Gastroesophageal sphincter (tissue), 3 donors: ENCODE results near the gene SLC46A1.

Experiments
- EP300 ChIP-seq: sonication (generic); formaldehyde crosslinking; IDR thresholded peaks from one replicate; pipeline ENCODE4 v1.6.1; 2017; ENCODE audit warnings: antibody characterized with exemption, mild to moderate bottlenecking
- POLR2A ChIP-seq, 2 donors: fragments of 450-650 bp; IDR thresholded peaks; one replicate each; pipeline ENCODE4 v1.6.1; 2017; ENCODE audit warnings: antibody characterized with exemption in 2 of 2, mild to moderate bottlenecking in 2 of 2, moderate library complexity in 1 of 2
- POLR2AphosphoS5 ChIP-seq: sonication (generic); formaldehyde crosslinking; IDR thresholded peaks from one replicate; pipeline ENCODE4 v1.6.1; 2017; ENCODE audit warnings: antibody characterized with exemption
- TF ChIP-seq, protein P1 (sequence below), 4 experiments: fragments of 200-600 bp in 2 of 4; fragments of 450-650 bp in 2 of 4; sonication (generic) in 1 of 4; IDR thresholded peaks; one replicate each; pipeline ENCODE4 v1.5.1; 2017 to 2019; ENCODE audit warnings: antibody characterized with exemption in 4 of 4, mild to moderate bottlenecking in 2 of 4, moderate library complexity in 2 of 4

DNA sequence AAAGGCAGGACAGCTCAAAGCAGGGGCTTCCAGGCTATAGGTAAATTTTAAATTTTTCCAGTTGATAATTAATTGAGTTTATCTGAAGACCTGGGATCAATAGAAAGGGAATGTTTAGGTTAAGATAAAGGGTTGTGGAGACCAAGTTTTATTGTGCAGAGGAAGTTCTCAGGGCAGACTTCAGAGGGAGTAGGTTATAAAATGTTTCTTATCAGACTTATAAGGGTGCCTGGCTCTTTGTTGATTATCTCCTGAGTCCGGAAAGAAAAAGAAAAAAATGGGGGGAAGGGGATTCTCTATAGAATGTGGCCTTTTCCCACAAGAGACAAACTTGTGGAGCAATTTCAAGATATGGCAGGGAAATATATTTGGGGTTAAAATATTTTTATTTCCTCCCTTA lies 15.9 kb downstream of the SLC46A1 start:
- TF ChIP-seq POLR2AphosphoS5 = no peak
- TF ChIP-seq, protein P1, sequence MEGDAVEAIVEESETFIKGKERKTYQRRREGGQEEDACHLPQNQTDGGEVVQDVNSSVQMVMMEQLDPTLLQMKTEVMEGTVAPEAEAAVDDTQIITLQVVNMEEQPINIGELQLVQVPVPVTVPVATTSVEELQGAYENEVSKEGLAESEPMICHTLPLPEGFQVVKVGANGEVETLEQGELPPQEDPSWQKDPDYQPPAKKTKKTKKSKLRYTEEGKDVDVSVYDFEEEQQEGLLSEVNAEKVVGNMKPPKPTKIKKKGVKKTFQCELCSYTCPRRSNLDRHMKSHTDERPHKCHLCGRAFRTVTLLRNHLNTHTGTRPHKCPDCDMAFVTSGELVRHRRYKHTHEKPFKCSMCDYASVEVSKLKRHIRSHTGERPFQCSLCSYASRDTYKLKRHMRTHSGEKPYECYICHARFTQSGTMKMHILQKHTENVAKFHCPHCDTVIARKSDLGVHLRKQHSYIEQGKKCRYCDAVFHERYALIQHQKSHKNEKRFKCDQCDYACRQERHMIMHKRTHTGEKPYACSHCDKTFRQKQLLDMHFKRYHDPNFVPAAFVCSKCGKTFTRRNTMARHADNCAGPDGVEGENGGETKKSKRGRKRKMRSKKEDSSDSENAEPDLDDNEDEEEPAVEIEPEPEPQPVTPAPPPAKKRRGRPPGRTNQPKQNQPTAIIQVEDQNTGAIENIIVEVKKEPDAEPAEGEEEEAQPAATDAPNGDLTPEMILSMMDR (IDR thresholded peaks at IDR 0.05) = no peak
- no peak for TF ChIP-seq POLR2A (IDR thresholded peaks at IDR 0.05)
- TF ChIP-seq EP300 = no peak
